NCI-H2227 treated with DMSO at 0.1 percent for 48 hours (cell line): ENCODE results near the gene NDUFAF3.

ENCODE experiments used
- DNase-seq: peaks from one replicate; lab custom pipeline; 2025; lab: John Stamatoyannopoulos, UW

Gene NDUFAF3

GRCh38 chr3:49017971-49018706, 3.8 kb upstream of the NDUFAF3 start, which contains the start of gene DALRD3:
Gene DALRD3 (minus strand): TSS chr3:49018580. CDS start chr3:49018564, 16 bp downstream.
- peak; percentile 63 for DNase-seq

GRCh38 chr3:49018707-49019006, 3.3 kb upstream of the NDUFAF3 start:
- no peak for DNase-seq

- DNase-seq, result no peak
Measured at GRCh38 chr3:49019941-49020329, 2.0 kb upstream of the NDUFAF3 start.

- no peak for DNase-seq
Measured at GRCh38 chr3:49020330-49021212, 1.4 kb upstream of the NDUFAF3 start.

GRCh38 chr3:49021213-49021812, 608 bp upstream of the NDUFAF3 start:
- peak; percentile 91 for DNase-seq

GRCh38 chr3:49022688-49023171, 809 bp downstream of the NDUFAF3 start:
- no peak for DNase-seq

GRCh38 chr3:49023775-49024174, 1.9 kb downstream of the NDUFAF3 start:
- DNase-seq, result no peak

GRCh38 chr3:49024449-49024848, 2.5 kb downstream of the NDUFAF3 start:
- no peak for DNase-seq

GRCh38 chr3:49025005-49025792, 3.3 kb downstream of the NDUFAF3 start:
- DNase-seq, result no peak

GRCh38 chr3:49025793-49026520, 4.0 kb downstream of the NDUFAF3 start:
- DNase-seq, result no peak

- no peak for DNase-seq
Measured at GRCh38 chr3:49026536-49026935, 4.6 kb downstream of the NDUFAF3 start.

- no peak for DNase-seq
Measured at GRCh38 chr3:49027634-49028033, 5.7 kb downstream of the NDUFAF3 start.

GRCh38 chr3:49028298-49028672, 6.4 kb downstream of the NDUFAF3 start:
- no peak for DNase-seq

- DNase-seq, result peak; percentile 84
Measured at GRCh38 chr3:49028673-49029562, 7.0 kb downstream of the NDUFAF3 start, which contains the start of gene IMPDH2. Gene IMPDH2 (minus strand): TSS chr3:49029398. CDS start chr3:49029350, 48 bp downstream.

- DNase-seq, result no peak
Measured at GRCh38 chr3:49029563-49029884, 7.6 kb downstream of the NDUFAF3 start.

GRCh38 chr3:49030321-49030720, 8.4 kb downstream of the NDUFAF3 start:
- no peak for DNase-seq

- no peak for DNase-seq
Measured at GRCh38 chr3:49032646-49033304, 10.9 kb downstream of the NDUFAF3 start.

GRCh38 chr3:49034650-49035049, 12.7 kb downstream of the NDUFAF3 start:
- DNase-seq, result no peak

- DNase-seq, result no peak
Measured at GRCh38 chr3:49035281-49035680, 13.4 kb downstream of the NDUFAF3 start.

- DNase-seq, result no peak
Measured at GRCh38 chr3:49053543-49053942, 31.6 kb downstream of the NDUFAF3 start.
